GM12891 (cell line): Measurements from ENCODE around the gene GEMIN2.

Experiments
- POLR2AphosphoS5 ChIP-seq: IDR thresholded peaks from 2 replicates; pipeline ENCODE4 v1.6.1; 2011; ENCODE audit warnings: low read depth, low read length, control low read depth
- TAF1 ChIP-seq: IDR thresholded peaks from 2 replicates; pipeline ENCODE4 v1.6.1; 2011; ENCODE audit warnings: low read depth, low read length, control low read depth

GRCh38 chr14:39085933-39086332 is 28.2 kb upstream of the GEMIN2 start:
- TF ChIP-seq TAF1: no peak
- no peak for TF ChIP-seq POLR2AphosphoS5
